Measurements from ENCODE around the gene TAMALIN. TPM values are rescaled to one million over a fixed set of nuclear protein-coding genes. Genes with fewer than 3 reads are reported as not detected.

TAMALIN gene
- total RNA-seq, 1 donor from 2014 or later: 5.1 TPM

- Histone ChIP-seq H3K27me3 (ENCODE audit: control insufficient read depth, insufficient read depth, low read length) (peaks cover 2% of the 10 kb centered on the region), H3K36me3 (ENCODE audit: control insufficient read depth, insufficient read depth, low read length) (no peaks in the 10 kb centered on the region), H3K4me3 (ENCODE audit: low read depth, low read length) (no peak overlapping the region)
- DNase-seq (ENCODE audit: low read depth): no peak
- TF ChIP-seq, protein P1, sequence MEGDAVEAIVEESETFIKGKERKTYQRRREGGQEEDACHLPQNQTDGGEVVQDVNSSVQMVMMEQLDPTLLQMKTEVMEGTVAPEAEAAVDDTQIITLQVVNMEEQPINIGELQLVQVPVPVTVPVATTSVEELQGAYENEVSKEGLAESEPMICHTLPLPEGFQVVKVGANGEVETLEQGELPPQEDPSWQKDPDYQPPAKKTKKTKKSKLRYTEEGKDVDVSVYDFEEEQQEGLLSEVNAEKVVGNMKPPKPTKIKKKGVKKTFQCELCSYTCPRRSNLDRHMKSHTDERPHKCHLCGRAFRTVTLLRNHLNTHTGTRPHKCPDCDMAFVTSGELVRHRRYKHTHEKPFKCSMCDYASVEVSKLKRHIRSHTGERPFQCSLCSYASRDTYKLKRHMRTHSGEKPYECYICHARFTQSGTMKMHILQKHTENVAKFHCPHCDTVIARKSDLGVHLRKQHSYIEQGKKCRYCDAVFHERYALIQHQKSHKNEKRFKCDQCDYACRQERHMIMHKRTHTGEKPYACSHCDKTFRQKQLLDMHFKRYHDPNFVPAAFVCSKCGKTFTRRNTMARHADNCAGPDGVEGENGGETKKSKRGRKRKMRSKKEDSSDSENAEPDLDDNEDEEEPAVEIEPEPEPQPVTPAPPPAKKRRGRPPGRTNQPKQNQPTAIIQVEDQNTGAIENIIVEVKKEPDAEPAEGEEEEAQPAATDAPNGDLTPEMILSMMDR (IDR thresholded peaks at IDR 0.05; ENCODE audit: insufficient read depth, low read length, poor library complexity, severe bottlenecking): no peak
These were observed 47.6 kb downstream of the TAMALIN start for GRCh38 chr12:52054231-52054832.

DNA sequence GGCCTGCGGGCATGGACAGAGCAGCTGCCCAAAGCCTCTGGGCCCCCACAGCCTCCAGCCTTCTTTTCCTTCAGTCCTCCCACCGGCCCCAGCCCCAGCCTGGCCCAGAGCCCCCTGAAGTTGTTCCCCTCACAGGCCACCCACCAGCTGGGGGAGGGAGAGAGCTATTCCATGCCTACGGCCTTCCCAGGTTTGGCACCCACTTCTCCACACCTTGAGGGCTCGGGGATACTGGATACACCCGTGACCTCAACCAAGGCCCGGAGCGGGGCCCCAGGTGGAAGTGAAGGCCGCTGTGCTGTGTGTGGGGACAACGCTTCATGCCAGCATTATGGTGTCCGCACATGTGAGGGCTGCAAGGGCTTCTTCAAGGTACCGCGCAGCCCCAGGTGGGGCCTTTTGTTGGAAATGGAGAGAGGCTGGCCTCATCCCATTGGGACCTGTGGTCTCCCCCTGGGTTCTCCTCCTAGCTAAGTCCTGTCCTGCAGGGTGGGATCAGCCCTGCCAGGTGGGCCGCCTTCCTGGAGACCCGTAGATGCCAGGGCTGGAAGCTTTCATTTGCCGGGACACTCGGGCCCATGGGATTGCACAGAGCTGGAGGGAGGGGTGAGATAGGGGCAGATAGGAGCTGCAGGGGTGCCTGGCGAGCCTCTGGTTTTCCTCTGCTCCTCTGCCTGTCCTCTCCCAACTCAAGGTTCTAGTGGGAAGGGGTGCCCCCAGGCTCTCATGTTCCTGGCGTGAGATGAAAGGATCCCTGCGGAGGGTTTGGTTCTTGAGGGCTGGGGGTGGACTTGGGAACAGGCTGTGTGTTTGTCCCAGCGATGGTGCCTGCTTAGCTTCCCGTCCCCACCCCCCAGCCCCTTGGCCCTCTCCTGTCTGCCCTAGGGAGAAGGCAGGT lies 48.3 kb downstream of the TAMALIN start:
- peaks cover 2% of the 10 kb centered on the region for H3K27me3 ChIP-seq (ENCODE audit: control insufficient read depth, insufficient read depth, low read length)
- H3K36me3 ChIP-seq (ENCODE audit: control insufficient read depth, insufficient read depth, low read length): no peaks in the 10 kb centered on the region
- TF ChIP-seq, protein P1 (IDR thresholded peaks at IDR 0.05; ENCODE audit: insufficient read depth, low read length, poor library complexity, severe bottlenecking): no peak
- DNase-seq (ENCODE audit: low read depth): no peak
- H3K4me3 ChIP-seq (ENCODE audit: low read depth, low read length): no peak overlapping the region

- TF ChIP-seq, protein P1 (IDR thresholded peaks at IDR 0.05; ENCODE audit: insufficient read depth, low read length, poor library complexity, severe bottlenecking): no peak
- H3K27me3 ChIP-seq (ENCODE audit: control insufficient read depth, insufficient read depth, low read length): no peaks in the 10 kb centered on the region
- no peak overlapping the region for H3K4me3 ChIP-seq (ENCODE audit: low read depth, low read length)
- H3K36me3 ChIP-seq (ENCODE audit: control insufficient read depth, insufficient read depth, low read length): no peaks in the 10 kb centered on the region
- no peak for DNase-seq (ENCODE audit: low read depth)
These were observed 49.3 kb downstream of the TAMALIN start for GRCh38 chr12:52055731-52056711.

DNA sequence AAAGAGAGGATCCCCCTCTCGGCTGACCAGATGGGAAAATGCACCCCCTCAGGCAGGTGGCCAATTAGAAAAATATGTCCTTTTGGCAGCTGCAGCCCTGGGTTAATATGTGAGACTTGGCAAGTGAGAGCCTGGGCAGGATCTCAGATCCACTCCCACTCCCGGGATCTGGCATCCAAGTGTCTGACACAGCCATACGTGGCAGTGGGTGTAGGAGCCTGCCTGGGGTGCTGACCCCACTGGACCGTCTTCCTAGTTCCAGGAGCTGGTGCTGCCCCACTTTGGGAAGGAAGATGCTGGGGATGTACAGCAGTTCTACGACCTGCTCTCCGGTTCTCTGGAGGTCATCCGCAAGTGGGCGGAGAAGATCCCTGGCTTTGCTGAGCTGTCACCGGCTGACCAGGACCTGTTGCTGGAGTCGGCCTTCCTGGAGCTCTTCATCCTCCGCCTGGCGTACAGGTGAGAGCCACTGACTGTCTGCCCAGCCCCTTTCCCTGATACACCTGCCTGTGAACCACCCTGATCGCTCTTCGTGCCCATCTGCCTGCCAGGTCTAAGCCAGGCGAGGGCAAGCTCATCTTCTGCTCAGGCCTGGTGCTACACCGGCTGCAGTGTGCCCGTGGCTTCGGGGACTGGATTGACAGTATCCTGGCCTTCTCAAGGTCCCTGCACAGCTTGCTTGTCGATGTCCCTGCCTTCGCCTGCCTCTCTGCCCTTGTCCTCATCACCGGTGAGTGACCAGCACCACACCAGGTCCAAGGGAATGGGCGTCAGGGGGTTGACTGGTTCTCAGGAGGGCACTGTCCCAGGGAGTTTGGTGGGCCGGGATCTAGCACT lies 50.3 kb downstream of the TAMALIN start:
- Histone ChIP-seq H3K27me3 (ENCODE audit: control insufficient read depth, insufficient read depth, low read length) (no peaks in the 10 kb centered on the region), H3K4me3 (ENCODE audit: low read depth, low read length) (no peak overlapping the region), H3K36me3 (ENCODE audit: control insufficient read depth, insufficient read depth, low read length) (no peaks in the 10 kb centered on the region)
- no peak for DNase-seq (ENCODE audit: low read depth)
- TF ChIP-seq, protein P1 (IDR thresholded peaks at IDR 0.05; ENCODE audit: insufficient read depth, low read length, poor library complexity, severe bottlenecking): no peak
